Measurements from ENCODE around the gene TAMALIN. TPM values are rescaled to one million over a fixed set of nuclear protein-coding genes. Genes with fewer than 3 reads are reported as not detected.

Gene TAMALIN
- total and polyA plus RNA-seq, 2 of the 4 experiments (the other 2 are of a cell fraction) = 2.7 to 5.3 TPM

DNA sequence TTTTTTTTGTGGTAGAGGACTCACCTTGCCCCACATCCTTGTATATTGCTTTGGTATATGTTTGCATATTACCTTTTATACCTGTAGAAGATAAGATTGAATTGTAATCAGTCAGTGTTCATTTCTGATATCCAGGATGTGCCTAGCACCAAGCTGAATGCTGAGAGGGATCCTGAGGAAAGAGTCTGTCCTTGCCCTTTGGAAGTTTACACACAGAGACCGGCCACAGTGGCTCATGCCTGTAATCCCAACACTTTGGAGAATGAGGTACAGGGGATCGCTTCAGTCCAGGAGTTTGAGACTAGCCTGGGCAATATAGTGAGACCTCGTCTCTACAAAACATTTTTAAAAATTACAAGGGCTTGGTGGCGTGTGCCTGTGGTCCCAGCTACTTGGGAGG lies 46.8 kb upstream of the TAMALIN start:
- peaks cover 7% of the 10 kb centered on the region for H3K36me3 ChIP-seq (ENCODE audit: control insufficient read depth, insufficient read depth, low read length)
- no peak overlapping the region for H2BK15ac ChIP-seq (ENCODE audit: low read depth, low read length)
- no peak overlapping the region for H4K5ac ChIP-seq (ENCODE audit: low read depth, low read length)
- no peaks in the 10 kb centered on the region for H3K27me3 ChIP-seq (ENCODE audit: control insufficient read depth, insufficient read depth, low read length)
- H3K79me1 ChIP-seq (ENCODE audit: low read depth in 1 of 2, low read length in 2 of 2) = peaks cover 38 to 85% of the 10 kb centered on the region in 2 experiments
- peaks cover 14% of the 10 kb centered on the region for H3K9me1 ChIP-seq (ENCODE audit: insufficient read depth, low read length)
- no peak overlapping the region for H2BK120ac ChIP-seq (ENCODE audit: low read depth, low read length)
- H3K4me1 ChIP-seq (ENCODE audit: control insufficient read depth, insufficient read depth, low read length) = peaks cover 12% of the 10 kb centered on the region
- no peak overlapping the region for H3K23ac ChIP-seq (ENCODE audit: low read depth, low read length)
- no peaks in the 10 kb centered on the region for H3K9me3 ChIP-seq (ENCODE audit: control insufficient read depth, insufficient read depth, low read length)
- WGBS, 2 experiments (ENCODE audit: extremely low coverage in 2 of 2, insufficient read length in 1 of 2) = no CpG with 5 or more reads among the region's 4 CpGs
- no peak overlapping the region for H3K18ac ChIP-seq (ENCODE audit: low read depth, low read length)
- H3K9ac ChIP-seq (ENCODE audit: low read depth, low read length) = no peak overlapping the region
- ATAC-seq (ENCODE audit: low read depth) (no peak), DNase-seq (no peak)
- ChIA-PET CTCF (no interaction called here), POLR2A (ENCODE audit: unreplicated experiment) (no interaction called here)
- no peak overlapping the region for H2AFZ ChIP-seq (replicated peaks; ENCODE audit: low read length, poor library complexity)
- no TSS peak for BruUV-seq (replicated peaks)
- H4K8ac ChIP-seq (ENCODE audit: low read depth in 2 of 2, low read length in 2 of 2) = no peak overlapping the region
- no peak overlapping the region for H2AK9ac ChIP-seq (replicated peaks; ENCODE audit: low read depth, low read length, poor library complexity)
- intact Hi-C loops (cut with micrococcal nuclease) (no loop called here), dilution Hi-C loops (cut with HindIII; ENCODE audit: low sequenced_read_pairs, unreplicated experiment) (loop anchor here (25.0 kb wide), 1 partner anchor 98 kb away; no protein-coding TSS in a partner anchor), in situ Hi-C loops (cut with MboI; ENCODE audit: low sequenced_read_pairs) (no loop called here)
- no peak overlapping the region for H3K4ac ChIP-seq (ENCODE audit: low read depth, low read length)
- H3K4me3 ChIP-seq (ENCODE audit: insufficient read depth, low read depth, low read length) = no peak overlapping the region
- H2BK20ac ChIP-seq (ENCODE audit: low read depth, low read length) = no peak overlapping the region
- no peak overlapping the region for H3K4me2 ChIP-seq (ENCODE audit: low read depth, low read length)
- H3K27ac ChIP-seq (ENCODE audit: insufficient read depth, low read length) = no peak overlapping the region
- no peak overlapping the region for H4K91ac ChIP-seq (ENCODE audit: insufficient read depth, low read depth, low read length)
- no peak overlapping the region for H2AK5ac ChIP-seq (ENCODE audit: low read depth, low read length)
- no peak overlapping the region for H3K14ac ChIP-seq (replicated peaks; ENCODE audit: low read depth, low read length)
- no peak overlapping the region for H3K56ac ChIP-seq (ENCODE audit: extremely low read depth, insufficient read depth, low read length)
- no peak for TF ChIP-seq RFX5 (IDR thresholded peaks at IDR 0.05; ENCODE audit: low read depth, low read length)
- no peak for TF ChIP-seq CEBPB (IDR thresholded peaks at IDR 0.05; ENCODE audit: low read depth, low read length)
- TF ChIP-seq POLR2A (IDR thresholded peaks at IDR 0.05; ENCODE audit: low read depth, low read length) = no peak
- TF ChIP-seq MAZ (IDR thresholded peaks at IDR 0.05; ENCODE audit: borderline replicate concordance, low read depth, low read length) = no peak
- TF ChIP-seq MAFK (IDR thresholded peaks at IDR 0.05; ENCODE audit: low read depth, low read length) = no peak
- H2BK5ac ChIP-seq (ENCODE audit: low read depth, low read length, poor library complexity, severe bottlenecking) = no peak overlapping the region
- H4K20me1 ChIP-seq (ENCODE audit: insufficient read depth, low read length) = peaks cover 40% of the 10 kb centered on the region
